ENCODE data around the gene KCNN3. TPM values are rescaled to one million over a fixed set of nuclear protein-coding genes. Genes with fewer than 3 reads are reported as not detected.

Gene KCNN3
- total RNA-seq, 1 donor: 0.21 TPM

DNA sequence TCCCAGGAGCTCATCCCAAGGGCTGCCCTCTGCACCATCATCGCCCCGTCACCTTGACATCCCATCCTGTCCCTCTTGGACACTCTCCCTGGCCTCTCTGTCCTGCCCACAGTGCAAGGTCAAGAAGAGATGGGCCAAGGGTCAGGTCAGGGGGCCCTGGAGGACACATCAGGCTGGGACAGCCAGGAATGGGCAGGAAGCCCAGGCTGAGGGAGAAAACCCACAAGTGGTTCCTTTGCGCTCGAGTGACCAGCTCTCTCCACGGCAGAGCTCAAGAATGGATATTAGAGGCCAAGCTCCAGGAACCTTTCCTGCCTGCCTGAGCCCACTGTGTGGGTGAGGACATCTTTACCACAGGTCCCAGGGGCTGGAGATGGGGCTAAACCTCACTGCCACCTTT, 41.0 kb downstream of the KCNN3 start:
- H3K27me3 ChIP-seq (ENCODE audit: insufficient read depth, low read length): no peaks in the 10 kb centered on the region
- no peaks in the 10 kb centered on the region for H3K9me3 ChIP-seq (ENCODE audit: low read depth, low read length)
- H3K4me3 ChIP-seq (ENCODE audit: low read length): no peak overlapping the region
- no peaks in the 10 kb centered on the region for H3K4me1 ChIP-seq (ENCODE audit: insufficient read depth, low read length)

DNA sequence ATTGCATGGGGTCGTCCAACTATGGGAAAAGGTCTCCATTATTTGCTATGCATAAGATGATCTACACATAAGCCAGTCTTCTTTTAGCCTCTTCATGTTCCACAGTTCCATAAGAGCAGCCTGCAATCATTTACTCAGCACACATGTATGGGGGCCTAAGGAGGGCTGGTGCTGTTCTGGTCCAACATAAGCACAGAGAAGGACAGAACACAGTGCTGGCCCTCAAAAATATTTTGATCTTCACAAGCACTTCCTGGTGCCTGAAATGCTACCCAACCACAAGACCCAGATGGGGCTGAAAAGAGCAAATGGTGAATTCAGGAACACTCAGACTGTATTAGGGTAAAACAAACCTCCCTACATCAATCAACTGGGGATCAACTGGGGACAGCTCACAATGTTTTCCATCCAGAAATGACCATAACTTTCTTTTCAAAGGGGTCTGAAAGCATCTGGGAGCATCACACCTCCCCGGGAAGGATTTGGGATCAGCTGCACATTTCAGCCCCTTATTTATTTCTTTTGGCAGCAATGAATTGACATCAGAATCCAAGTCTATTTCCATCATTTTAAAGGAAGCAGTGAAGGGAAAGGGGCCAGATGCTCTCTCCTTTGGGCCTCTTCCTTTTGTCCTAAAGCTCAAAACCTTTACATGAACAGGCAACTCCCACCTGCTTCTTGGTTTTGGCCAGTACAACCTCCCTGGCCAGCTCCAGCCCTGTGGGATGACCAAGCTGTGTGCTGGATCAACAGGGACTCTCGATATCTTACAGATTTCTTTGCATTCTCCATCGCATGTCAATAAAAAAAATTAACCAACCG, 45.7 kb downstream of the KCNN3 start:
- H3K9me3 ChIP-seq (ENCODE audit: low read depth, low read length): no peaks in the 10 kb centered on the region
- no peaks in the 10 kb centered on the region for H3K4me1 ChIP-seq (ENCODE audit: insufficient read depth, low read length)
- H3K4me3 ChIP-seq (ENCODE audit: low read length): no peak overlapping the region
- no peaks in the 10 kb centered on the region for H3K27me3 ChIP-seq (ENCODE audit: insufficient read depth, low read length)

DNA sequence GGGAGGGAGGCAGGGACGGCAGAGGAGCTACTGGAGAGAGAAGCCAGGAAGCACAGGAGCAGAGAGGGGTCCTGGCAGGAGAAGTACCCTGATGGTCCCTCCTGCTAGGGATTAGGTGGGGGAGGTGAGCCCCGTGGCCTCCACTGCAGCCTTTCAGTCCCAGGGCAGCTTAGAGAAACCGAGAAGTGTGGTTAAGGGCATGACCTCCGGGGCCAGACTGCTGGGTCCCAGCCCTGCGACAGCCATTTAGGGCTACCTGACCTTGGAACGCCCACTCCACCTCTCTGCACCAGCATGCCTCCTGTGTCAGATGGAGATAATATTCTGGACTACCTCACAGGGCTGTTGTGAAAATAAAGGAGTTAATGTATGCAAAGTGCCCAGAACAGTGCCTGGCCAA, 47.4 kb downstream of the KCNN3 start:
- no peaks in the 10 kb centered on the region for H3K4me1 ChIP-seq (ENCODE audit: insufficient read depth, low read length)
- H3K9me3 ChIP-seq (ENCODE audit: low read depth, low read length): no peaks in the 10 kb centered on the region
- H3K4me3 ChIP-seq (ENCODE audit: low read length): no peak overlapping the region
- no peaks in the 10 kb centered on the region for H3K27me3 ChIP-seq (ENCODE audit: insufficient read depth, low read length)

DNA sequence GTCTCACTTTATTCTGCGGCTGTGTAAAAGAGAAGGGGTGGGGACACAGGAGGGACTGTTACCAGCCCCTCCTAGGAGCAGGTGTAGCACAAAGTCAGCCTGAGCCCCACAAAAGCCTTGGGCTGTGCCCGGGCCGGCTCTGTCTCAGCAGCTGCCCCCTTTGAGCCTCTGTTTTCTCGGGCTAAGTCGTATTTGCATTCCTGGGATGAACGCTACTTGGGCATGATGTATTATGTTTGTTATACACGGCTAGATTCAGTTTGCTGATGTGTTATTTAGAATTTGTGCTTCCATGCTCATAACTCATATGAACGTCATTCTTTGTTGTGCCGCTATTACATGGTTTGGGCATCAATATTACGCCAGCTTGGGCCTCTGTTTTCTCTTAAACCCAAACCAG, 47.8 kb downstream of the KCNN3 start:
- Histone ChIP-seq H3K4me1 (ENCODE audit: insufficient read depth, low read length) (no peaks in the 10 kb centered on the region), H3K27me3 (ENCODE audit: insufficient read depth, low read length) (no peaks in the 10 kb centered on the region), H3K9me3 (ENCODE audit: low read depth, low read length) (no peaks in the 10 kb centered on the region), H3K4me3 (ENCODE audit: low read length) (no peak overlapping the region)

DNA sequence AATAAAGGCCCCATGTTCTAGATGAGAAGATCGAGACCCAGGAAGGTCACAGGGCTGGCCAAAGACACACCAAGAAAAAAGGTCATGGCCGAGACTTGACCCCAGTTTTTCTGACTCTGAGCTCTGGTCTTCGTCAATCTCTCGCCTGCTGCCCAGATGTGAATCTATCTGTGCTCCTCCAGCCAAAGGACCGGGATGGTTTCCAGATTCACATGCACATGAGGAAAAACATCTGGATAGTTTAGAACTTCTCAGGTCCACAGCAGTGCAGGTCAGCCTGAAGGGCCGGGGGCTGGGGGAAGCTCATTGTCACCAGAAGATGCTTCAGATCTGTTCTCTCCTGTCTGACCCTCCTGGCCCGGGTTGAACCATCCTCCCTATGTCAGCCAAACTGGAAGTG, 49.0 kb downstream of the KCNN3 start:
- H3K9me3 ChIP-seq (ENCODE audit: low read depth, low read length): no peaks in the 10 kb centered on the region
- H3K4me1 ChIP-seq (ENCODE audit: insufficient read depth, low read length): no peaks in the 10 kb centered on the region
- no peak overlapping the region for H3K4me3 ChIP-seq (ENCODE audit: low read length)
- no peaks in the 10 kb centered on the region for H3K27me3 ChIP-seq (ENCODE audit: insufficient read depth, low read length)

- Histone ChIP-seq H3K27me3 (ENCODE audit: insufficient read depth, low read length) (no peaks in the 10 kb centered on the region), H3K9me3 (ENCODE audit: low read depth, low read length) (no peaks in the 10 kb centered on the region), H3K4me3 (ENCODE audit: low read length) (no peak overlapping the region), H3K4me1 (ENCODE audit: insufficient read depth, low read length) (no peaks in the 10 kb centered on the region)
Observed at GRCh38 chr1:154820646-154821045, 49.4 kb downstream of the KCNN3 start.

DNA sequence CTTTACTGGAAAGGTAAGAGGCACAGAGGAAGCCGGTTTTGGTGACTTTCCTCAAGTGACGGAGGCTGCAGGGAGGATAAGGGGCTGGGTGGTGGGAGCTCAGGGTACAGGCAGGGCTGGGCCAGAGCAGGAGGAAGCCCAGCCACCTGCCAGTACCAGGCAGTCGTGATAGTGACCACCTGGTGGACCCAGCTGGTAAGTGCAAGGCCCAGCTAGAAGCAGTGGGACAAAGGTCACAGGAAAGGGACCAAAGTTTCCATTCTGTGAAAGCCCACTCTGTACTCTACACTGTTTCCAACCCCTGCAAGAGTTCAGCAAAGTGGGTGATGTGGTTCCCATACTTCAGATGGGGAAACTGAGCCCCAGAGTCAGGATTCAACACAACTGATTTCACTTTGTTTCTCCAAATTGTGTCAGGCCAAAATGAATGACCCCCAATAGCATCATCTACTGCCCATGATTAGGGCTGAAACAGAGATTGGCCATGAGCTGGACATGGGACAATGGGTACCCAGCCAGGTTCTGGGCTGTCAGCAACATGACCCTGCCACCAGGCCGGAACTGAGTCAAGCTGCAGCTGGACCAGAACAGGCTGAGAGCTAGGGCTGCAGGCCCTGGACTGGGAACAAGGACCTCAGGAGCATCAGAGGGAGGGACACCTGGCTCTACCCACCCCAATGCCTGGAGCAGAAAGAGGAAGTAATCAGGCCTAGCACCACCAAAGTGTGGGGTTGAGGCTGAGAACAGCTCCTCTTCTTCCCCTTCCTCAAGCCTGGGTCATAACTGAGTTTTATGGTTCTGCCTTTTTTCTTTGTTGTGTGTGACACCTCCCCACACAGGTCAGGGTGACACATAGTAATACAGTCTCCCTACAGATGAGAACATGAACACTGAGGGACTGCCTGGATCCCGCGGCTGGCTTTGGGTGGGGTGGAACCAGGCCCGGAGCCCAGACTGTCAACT, 50.2 kb downstream of the KCNN3 start:
- no peak overlapping the region for H3K4me3 ChIP-seq (ENCODE audit: low read length)
- no peaks in the 10 kb centered on the region for H3K27me3 ChIP-seq (ENCODE audit: insufficient read depth, low read length)
- no peaks in the 10 kb centered on the region for H3K9me3 ChIP-seq (ENCODE audit: low read depth, low read length)
- no peaks in the 10 kb centered on the region for H3K4me1 ChIP-seq (ENCODE audit: insufficient read depth, low read length)

- H3K27me3 ChIP-seq (ENCODE audit: insufficient read depth, low read length): no peaks in the 10 kb centered on the region
- H3K4me3 ChIP-seq (ENCODE audit: low read length): no peak overlapping the region
- no peaks in the 10 kb centered on the region for H3K9me3 ChIP-seq (ENCODE audit: low read depth, low read length)
- H3K4me1 ChIP-seq (ENCODE audit: insufficient read depth, low read length): no peaks in the 10 kb centered on the region
Observed at GRCh38 chr1:154818911-154819310, 51.2 kb downstream of the KCNN3 start.

DNA sequence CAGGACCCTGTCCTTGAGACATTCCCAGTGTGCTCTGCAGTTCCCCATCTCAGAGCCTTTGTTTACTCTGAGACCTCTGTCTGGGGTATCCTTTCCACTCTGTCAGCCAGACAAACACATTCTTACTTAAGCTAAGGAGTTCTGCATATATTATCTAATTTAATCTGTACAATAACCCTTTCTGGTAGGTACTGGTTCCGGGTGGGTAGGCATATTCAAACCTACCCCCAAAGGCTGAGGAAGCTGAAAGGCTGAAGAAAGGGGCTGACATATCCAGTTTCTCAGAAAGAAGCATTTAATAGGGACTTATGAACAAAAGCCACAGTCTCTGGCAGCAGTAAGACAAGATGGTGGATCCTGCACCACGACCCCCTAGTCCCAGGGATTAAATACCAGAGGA, 53.1 kb downstream of the KCNN3 start:
- no peak overlapping the region for H3K4me3 ChIP-seq (ENCODE audit: low read length)
- no peaks in the 10 kb centered on the region for H3K27me3 ChIP-seq (ENCODE audit: insufficient read depth, low read length)
- no peaks in the 10 kb centered on the region for H3K9me3 ChIP-seq (ENCODE audit: low read depth, low read length)
- H3K4me1 ChIP-seq (ENCODE audit: insufficient read depth, low read length): no peaks in the 10 kb centered on the region

DNA sequence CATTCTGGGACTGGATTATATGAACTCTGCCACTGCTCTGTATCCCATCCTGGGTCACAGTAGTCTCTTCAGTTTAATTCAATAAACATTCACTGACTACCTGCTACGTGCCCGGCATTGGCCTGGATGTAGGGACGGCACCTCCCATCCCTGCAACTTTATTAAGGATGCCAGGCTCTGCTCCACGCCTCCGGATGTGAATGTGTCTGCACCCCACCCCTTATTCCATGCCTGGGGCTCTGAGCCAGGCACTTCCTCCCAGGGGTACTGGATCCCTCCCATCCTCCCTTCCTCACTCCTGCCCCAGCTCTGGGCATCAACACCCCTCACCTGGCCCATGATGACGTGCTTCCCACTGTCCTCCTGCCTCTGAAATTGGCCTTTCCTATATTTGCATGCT, 53.7 kb downstream of the KCNN3 start:
- Histone ChIP-seq H3K4me1 (ENCODE audit: insufficient read depth, low read length) (no peaks in the 10 kb centered on the region), H3K4me3 (ENCODE audit: low read length) (no peak overlapping the region), H3K9me3 (ENCODE audit: low read depth, low read length) (no peaks in the 10 kb centered on the region), H3K27me3 (ENCODE audit: insufficient read depth, low read length) (no peaks in the 10 kb centered on the region)

- Histone ChIP-seq H3K27me3 (ENCODE audit: insufficient read depth, low read length) (no peaks in the 10 kb centered on the region), H3K9me3 (ENCODE audit: low read depth, low read length) (no peaks in the 10 kb centered on the region), H3K4me1 (ENCODE audit: insufficient read depth, low read length) (no peaks in the 10 kb centered on the region), H3K4me3 (ENCODE audit: low read length) (no peak overlapping the region)
Observed at GRCh38 chr1:154813846-154814505, 56.1 kb downstream of the KCNN3 start.

- no peaks in the 10 kb centered on the region for H3K27me3 ChIP-seq (ENCODE audit: insufficient read depth, low read length)
- H3K9me3 ChIP-seq (ENCODE audit: low read depth, low read length): no peaks in the 10 kb centered on the region
- no peak overlapping the region for H3K4me3 ChIP-seq (ENCODE audit: low read length)
- H3K4me1 ChIP-seq (ENCODE audit: insufficient read depth, low read length): no peaks in the 10 kb centered on the region
Observed at GRCh38 chr1:154813300-154813816, 56.7 kb downstream of the KCNN3 start.

DNA sequence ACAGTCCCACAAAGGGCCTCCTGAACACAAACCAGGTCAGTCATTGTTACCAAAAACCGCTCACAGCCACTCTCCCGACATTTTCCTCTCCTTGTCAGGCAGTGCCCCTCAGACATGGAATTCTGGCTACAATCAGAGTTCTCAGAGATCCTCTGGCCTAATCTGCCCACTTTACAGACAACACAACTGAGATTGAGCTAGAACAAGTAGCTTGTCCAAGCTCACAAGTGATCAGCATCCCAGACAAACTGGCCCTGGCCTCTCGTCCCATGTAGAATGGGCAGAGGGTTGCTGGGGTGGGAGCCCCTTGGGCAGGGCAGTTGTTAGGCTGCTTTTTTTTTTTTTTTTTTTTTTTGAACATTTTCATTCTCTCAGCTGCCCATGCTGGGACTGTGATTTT, 57.2 kb downstream of the KCNN3 start:
- Histone ChIP-seq H3K4me1 (ENCODE audit: insufficient read depth, low read length) (no peaks in the 10 kb centered on the region), H3K27me3 (ENCODE audit: insufficient read depth, low read length) (no peaks in the 10 kb centered on the region), H3K4me3 (ENCODE audit: low read length) (no peak overlapping the region), H3K9me3 (ENCODE audit: low read depth, low read length) (no peaks in the 10 kb centered on the region)

- Histone ChIP-seq H3K27me3 (ENCODE audit: insufficient read depth, low read length) (no peaks in the 10 kb centered on the region), H3K9me3 (ENCODE audit: low read depth, low read length) (no peaks in the 10 kb centered on the region), H3K4me3 (ENCODE audit: low read length) (no peak overlapping the region), H3K4me1 (ENCODE audit: insufficient read depth, low read length) (no peaks in the 10 kb centered on the region)
Observed at GRCh38 chr1:154810571-154810970, 59.5 kb downstream of the KCNN3 start.
